Erythroblast (primary cell): Measurements from ENCODE around the gene IQSEC1.

Experiments used
- GATA1 ChIP-seq: IDR thresholded peaks from 2 replicates; pipeline ENCODE4 v1.6.1; 2011; ENCODE audit warnings: low read depth, mild to moderate bottlenecking, control low read depth, low read length, moderate library complexity
- POLR2A ChIP-seq: IDR thresholded peaks from 2 replicates; pipeline ENCODE4 v1.6.1; 2011; ENCODE audit warnings: mild to moderate bottlenecking, low read length

DNA sequence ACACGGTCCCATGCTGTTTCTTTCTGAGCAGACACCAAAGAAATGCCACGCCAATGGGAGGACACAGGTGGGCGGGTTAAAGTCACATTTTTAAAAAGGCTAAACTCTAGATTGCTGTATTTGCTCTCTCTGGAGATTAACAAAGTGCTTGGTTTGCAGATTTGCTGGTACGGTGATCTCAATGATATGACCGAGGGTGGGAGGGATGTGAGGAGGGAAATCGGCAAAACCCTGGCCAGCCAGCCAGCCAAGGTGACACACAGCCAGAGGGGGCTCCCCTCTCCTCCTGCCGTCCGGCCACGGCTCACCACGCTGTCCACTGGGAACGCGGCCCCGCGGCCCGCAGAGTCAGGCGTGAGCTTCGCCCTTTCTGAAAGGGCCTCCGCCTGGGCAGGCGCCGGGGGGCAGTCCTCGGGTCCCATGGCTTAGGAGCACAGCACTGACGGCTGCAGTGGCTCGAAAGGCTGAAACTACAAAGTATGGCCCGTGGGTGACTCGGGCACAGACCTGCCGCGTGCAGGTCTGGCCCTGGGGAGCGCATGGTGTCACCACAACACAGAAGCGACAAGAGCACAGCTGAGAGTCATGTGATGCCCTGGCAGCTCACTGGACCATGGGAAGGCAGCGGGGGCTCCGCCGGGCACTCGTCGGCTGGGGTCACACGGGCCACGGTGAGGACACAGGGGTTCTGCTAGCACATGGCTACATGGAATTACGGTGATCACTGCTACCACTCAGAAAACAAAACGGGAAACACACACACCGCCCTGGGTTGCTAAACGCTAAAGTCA, 174.1 kb downstream of the IQSEC1 start:
- no peak for TF ChIP-seq POLR2A
- no peak for TF ChIP-seq GATA1
